Measurements from ENCODE around the gene WTAP.

DNA sequence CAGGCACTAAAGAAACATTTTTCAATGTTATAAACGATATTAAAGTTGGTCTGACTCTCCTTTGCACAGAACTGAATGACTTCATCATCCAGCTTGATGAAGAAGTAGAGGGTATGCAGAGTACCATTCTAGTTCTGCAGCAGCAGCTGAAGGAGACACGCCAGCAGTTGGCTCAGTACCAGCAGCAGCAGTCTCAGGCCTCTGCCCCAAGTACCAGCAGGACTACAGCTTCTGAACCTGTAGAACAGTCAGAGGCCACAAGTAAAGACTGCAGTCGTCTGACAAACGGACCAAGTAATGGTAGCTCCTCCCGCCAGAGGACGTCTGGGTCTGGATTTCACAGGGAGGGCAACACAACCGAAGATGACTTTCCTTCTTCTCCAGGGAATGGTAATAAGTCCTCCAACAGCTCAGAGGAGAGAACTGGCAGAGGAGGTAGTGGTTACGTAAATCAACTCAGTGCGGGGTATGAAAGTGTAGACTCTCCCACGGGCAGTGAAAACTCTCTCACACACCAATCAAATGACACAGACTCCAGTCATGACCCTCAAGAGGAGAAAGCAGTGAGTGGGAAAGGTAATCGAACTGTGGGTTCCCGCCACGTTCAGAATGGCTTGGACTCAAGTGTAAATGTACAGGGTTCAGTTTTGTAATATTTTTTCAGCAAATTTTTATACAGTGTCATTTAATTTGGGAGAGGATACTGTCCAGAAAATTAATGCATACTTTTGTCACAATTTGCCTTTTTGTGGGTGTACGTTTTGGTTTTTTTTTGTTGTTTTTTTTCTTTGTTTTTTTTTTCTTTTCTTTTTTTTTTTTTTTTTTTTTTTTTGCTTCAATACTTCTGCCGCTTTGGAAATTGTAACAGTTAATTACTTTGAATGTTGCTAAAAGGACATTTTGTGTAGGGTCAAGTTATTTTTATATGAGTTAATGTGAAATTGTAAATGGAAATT, 27.9 kb downstream of the WTAP start:
- TF ChIP-seq CREB1 (CRISPR knock-in tag; IDR thresholded peaks at IDR 0.05; ENCODE audit: low read depth) (no peak), CTCF (conservative IDR thresholded peaks at IDR 0.05; ENCODE audit: low read depth in 2 of 2) (no peak), ZNF462 (CRISPR knock-in tag; IDR thresholded peaks at IDR 0.05) (no peak), EZH2 (IDR thresholded peaks at IDR 0.05; ENCODE audit: low read depth, unreplicated experiment) (no peak), POLR2AphosphoS5 (IDR thresholded peaks at IDR 0.05; ENCODE audit: low read depth) (no peak), EZH2phosphoT487 (IDR thresholded peaks at IDR 0.05; ENCODE audit: unreplicated experiment) (no peak)

Data from GM23338 (cell line).